ENCODE data around the gene RXRA.

RXRA gene

DNA sequence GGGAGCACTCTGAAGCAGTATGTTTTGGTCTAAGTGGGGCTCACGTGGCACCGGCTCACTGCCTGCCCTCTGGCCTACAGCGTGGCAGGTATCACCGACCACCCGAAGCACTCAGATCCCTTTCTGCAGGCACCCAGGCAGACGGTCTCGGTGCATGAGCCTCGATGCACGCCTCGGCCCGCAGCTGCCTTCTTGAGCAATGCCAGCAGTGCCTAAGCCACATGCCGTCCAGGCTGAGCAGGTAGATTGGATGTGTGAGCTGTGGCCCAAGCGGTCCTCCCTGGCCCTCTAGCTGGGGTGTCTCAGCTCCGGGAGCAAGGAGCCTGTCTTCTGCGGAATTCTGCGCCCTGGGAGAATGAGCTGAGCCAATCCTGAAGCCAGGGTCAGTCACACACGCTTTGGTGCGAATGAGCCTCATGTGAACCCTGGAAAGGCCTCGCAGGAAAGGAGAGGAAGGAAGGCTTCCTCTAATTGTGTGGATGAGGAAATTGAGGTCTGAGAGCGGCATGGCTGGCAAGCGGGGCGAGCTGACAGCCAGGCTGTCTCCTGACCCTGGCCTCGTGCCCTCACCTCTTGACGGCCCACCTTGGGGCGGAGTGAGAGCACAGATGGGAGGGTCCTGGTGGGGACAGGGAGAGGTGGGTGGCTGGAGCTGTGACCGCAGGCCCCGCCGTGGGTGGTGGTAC, 14.4 kb downstream of the RXRA start:
- DNase-seq = no peak

DNA sequence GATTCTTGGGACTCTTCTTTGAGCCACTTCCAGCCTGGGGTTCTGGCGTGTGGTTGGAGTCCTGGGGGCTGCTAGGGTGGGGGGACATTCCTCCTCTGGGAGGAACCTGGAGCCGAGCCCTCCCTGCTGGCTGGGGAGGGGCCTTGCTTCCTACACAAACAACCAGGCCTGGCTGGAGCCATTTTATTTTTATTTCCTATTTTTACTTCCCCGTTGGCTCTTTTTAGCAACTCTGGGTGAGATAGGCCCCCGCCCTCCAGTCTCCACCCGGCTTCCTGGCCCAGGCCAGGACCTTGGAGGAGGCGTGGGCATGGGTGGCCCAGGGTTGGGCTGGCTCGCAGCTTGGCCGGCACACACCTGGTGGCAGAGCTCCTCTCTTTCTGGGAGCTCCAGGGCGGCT, 15.1 kb downstream of the RXRA start:
- DNase-seq = no peak

DNA sequence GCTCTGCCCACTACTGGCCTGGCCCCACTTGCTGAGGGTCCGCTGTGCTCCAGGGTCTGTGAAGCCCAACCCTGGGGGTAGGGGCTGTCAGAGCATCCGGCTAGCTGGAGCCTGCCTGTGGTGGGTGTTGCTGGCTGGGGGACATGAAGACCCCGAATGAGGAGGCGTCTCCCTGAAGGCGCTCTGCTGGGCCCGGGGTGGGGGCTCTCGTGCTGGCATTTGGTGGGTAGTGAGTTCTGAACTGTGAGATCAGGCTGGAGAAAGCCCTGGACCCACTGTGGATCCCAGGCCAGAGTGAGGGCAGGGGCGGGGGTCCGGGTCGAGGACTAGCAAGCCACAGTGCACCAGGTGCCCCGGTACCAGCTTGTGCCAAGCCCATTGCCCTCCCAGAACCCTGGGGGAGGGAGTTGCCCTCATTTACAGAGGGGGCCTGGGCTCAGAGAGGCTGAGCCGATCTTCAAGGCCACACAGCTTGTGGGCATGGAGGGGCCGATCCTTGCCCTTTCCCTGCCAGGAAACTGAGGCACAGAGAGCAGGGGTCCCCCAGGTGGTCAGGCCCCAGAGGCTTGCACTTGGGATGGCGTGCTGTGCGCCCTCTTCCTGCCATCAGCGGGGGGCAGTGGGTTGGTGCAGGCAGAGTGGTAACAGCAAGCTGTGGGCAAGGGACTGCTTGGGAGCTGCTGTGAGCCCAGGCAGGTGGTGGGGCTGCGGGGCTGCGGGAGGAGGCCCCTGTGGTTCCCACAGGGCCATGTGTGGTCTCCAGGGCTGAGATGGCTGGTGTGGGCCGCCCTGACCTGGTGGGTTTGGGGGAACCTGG, 15.9 kb downstream of the RXRA start:
- no peak for DNase-seq

DNA sequence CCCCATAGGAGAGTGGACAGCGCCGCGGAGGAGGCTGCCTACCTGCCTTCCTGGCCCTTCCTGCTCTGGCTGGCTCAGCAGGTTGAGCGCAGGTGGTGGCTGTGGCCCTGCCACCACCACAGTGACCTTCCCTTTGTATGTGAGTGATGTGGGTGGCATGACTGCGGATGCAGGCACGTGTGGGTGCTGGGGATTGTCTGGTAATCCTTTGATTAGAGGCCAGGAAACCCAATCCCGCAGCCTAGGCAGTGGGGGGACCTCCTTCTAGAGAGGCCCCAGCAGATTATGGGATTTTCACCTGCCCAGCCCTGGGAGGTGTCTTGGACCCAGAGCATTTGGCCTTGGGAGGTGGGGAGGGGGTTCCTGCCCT, 16.5 kb downstream of the RXRA start:
- DNase-seq = no peak

DNA sequence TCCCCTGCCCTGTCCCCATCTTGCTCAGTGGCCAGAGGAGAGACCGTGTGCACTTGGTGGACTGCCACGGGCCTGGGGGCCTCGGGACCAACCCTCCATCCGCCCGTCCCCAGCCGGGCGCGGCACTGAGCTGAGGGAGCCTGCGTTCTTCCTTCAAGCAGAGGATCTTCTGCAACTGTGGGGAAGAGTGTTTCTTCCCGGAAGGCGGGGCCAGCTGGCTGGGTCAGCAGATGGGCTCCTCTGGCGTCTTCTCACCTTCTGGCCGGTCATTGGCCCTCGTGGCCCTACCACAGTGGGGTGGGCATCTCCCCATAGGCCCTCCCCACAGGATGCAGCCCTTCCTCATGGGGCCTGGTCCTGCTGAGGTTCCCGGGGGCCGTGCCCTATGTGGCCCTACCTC, 17.4 kb downstream of the RXRA start:
- no peak for DNase-seq

DNA sequence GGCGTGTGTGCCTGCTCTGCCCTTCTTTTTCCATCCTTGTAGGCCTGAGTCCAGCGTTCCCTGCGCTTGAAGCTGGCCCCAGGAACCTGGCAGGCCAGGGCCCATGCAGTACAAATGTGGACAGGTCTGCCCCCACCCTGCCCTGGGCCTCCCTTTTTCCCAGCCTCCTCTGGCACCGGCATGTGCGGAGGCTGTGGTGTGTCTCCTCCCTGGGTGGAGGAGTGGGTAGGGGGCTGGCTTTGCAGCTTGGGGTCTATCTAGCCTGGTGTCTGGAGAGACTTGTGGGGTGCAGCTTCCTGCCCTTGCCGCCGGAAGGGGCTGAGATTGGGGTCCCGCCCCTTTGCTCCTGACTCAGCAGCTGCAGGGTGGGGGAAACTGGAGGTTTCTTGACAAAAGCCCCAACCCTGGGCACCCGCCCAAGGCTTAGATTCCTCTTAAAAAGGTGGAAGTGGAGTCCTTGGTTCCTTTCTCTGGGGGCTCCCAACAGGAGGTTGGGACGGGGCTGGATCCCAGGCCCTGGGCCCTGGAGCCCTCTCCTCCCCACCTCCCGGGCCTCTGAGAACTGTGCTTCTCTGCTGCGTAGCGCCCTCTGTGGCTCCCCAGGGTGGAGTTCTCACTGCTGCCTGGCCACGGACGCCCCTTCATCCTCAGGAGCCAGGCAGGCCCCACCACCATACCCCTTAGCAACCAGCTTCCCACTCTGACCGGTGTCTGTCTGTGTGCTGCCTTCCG, 18.0 kb downstream of the RXRA start:
- DNase-seq = no peak

DNA sequence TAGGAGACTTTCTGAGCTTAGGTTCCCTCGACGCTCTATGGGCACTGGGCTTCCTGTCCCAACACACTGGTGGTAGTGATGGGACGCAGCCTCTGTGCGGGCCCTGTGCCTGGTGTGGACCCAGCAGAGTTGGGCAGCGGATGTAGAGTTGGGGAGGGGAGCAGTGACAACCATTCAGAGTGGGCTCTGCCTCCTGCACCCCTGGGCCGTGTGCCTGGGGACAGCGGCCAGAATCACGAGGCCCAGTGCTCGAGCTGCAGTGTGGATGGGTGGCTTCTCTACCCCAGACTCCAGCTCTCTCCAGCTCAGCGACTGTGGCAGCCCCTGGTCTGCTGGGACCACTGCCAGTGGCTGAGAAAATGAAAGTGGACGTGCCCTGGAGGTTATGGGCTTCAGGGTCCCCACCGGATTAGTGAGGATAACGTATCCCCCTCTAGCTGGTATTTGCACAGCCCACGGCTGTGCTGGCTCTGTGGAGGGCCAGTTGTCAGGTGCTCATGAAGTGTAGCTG, 18.6 kb downstream of the RXRA start:
- no peak for DNase-seq

DNA sequence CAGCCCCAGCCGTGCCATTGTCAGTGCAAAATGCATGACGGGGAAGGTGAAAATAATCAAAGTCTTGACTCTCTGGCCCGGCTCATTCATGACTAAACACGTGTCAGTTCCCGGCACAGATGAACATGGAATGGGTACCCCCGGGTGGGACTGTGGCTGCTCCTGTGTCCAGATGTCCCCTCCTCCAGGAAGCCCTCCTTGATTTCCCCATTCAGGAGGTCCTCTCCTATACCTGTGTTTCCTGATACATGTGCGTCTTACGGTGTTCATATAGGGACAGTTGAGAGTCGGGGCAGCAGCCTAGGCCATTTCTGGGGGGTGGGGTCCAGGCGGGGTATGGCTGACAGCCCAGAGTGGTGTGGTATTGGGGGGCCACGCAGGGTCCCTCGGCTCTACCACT, 19.5 kb downstream of the RXRA start:
- DNase-seq = no peak

DNA sequence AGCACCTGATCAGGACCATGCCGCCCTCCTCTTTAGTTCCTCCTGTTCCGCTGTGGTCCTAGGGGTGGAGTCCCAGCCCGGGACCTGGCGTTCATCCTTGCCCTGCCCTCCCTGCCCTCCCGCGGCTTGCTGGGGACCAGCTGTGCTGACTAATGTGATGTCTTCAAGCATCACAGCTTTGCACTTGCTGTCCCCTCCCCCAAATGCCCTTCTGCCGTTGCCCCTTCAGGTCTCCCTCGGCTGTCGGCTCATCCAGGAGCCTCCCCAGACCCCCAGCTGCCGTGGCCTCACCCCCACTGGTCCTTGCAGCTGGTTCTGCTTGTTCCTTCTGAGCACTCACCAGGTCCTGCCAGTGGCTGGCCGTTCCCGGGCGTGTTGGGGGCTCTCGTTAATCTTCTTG, 19.9 kb downstream of the RXRA start:
- DNase-seq = no peak

DNA sequence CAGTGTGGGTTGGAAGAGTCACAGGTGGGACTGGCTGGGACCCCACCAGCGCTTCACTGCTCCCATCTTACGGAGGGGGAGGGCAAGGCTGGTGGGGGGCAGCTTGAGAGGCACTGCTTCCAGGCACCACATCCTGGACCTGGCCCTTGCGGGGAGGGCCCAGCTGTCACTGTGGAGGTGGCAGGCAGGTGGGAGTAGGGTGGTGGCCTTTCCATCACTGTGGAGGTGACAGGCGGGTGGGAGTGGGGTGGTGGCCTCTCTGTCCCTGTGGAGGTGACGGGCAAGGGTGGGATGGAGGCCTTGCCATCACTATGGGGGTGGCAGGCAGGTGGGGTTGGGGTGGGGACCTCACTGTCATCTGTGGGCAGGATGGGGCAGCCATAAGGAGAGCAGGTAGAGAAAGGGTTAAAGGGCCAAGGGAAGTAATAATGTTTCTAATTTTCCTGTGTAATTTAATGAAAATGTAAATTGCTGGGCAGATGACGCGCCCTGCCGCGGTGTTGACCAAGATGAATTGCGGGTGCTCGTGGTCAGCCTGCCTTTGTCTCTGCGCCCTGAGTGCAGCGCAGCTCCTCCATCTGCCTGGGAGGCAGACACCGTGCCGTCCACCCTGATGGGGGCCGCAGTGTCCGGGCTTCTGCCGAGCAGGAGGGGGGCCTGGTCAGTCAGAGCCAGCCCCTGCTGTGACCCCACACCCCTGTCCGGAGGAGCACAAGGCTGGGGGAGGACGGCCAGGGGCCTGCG, 20.8 kb downstream of the RXRA start:
- DNase-seq = no peak

DNA sequence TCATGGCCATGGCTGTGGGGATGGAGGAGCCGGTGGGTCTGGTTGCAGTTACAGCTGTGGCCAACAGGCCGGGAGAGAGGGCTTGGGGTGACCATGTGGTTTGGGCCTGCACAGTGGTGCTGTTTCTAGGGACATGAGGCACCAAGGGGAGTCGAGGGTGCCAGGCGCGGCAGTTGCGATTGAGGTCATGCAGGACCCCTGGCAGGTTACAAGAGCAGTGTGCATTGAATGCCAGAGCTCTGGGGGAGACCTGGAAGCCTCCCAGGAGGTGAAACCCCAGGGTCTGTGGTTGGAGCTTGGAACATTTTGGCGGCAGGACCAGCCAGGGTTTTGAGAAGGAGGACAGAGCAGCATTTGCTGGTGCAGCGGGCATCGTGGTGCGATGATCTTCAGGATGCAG, 21.7 kb downstream of the RXRA start:
- no peak for DNase-seq

DNA sequence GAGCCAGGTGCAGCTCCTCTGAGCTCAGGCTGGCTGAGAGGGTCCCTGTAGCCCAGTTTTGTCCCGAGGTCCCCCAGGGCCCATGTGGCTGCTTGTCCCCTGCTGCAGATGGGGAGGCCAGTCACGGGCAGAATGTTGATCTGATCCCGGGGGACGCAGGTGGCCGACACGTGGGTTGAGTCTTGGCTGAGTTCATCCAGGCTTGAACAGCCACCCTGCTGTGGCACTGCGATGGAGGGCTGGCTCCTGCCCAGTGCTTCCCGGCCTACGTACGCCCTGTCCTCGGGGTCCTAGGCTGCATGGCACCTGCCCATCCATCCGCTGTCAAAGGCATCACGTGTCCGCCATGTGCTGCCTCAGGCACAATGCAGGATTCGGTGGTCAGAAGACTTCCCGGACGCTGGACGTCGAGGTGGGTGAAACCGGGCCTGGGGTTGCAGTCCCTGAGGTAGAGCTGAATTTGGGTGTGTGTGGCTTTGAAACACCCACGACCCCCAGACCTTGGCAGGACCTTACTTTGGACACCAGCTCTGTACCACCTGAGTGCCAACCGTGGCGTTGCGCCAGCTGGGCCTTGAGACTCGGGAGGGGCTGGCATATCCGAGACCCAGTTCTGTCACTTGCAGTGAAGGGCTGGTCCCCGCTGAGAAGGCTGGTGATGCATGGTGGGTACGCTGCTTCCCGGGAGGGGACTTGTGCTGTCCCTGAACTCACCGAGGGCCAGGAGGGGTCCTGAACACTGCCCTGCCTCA, 22.3 kb downstream of the RXRA start:
- DNase-seq = no peak

DNA sequence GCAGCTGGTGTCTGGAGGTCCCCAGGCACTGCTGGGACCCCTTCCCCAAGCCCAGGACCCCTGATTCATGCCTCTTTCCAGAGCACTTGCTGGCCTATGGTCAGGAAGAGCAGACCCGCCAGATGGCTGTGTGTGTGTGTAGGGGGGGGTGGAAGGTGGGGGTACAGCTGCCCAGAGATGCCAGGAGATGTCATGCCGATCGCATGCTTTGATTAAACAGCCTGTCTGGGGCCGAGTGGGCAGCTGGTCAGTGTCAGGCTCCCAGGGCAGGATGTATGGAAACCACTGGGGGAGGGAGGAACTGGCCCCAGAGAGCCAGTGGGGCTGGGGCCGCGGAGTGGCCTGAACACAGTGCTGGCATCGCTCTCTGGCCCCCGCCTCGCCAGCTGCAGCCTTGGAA, 23.7 kb downstream of the RXRA start:
- no peak for DNase-seq

DNA sequence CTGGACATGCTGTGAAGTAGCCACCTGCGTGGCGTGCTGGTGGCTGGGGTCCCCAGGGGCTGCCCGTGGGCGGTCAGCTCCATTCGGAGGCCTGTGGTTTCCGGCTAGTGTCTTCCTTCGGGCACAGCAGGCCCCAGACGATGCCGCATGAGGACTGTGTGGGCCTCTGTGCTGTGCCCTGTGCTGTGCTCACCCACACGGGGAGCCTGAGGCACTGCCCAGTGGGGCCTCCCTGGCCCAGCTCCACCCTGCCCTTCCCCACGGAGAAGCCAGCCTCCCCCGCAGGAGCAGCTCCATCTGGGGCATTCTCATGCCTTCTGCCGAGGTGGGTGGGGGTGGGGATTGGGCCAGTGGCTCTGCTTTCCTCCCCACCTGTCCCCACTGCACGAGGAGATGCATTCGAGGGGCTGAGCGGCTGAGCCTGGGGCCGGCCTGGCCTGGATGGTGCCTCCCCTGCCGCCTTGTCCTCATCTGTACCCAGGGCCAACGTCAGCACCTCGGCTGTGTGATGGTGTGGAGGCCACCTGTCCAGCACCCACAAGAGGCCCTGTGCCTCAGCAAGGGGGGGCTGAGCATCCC, 24.2 kb downstream of the RXRA start:
- DNase-seq = no peak

DNA sequence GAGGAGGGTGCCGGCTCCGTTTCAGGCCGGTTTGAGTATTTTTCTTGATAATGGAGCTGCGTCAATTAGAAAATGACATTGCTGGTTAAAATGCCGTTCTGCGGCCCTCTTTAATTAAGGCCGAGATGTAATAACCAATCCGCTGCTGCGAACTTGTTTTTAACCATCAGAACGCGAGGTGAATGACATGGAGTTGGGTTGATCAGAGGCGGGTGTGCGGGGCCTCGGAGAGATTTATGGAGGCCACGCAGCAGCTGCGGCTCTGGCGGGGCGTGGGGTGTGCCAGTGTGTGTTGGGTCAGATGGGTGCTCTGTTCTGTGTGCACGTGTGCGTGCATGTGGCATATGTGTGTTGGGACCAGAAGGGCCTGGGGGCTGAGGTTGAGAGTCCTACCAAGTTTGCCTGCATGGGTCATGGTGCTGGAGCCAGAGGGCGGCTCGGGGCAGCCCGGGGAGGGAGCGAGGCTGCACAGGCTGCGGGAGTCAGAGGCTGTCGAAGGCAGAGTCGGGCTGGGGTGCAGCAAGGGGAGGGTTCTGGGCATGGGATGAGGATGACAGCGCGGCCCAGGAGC, 25.4 kb downstream of the RXRA start:
- no peak for DNase-seq

DNA sequence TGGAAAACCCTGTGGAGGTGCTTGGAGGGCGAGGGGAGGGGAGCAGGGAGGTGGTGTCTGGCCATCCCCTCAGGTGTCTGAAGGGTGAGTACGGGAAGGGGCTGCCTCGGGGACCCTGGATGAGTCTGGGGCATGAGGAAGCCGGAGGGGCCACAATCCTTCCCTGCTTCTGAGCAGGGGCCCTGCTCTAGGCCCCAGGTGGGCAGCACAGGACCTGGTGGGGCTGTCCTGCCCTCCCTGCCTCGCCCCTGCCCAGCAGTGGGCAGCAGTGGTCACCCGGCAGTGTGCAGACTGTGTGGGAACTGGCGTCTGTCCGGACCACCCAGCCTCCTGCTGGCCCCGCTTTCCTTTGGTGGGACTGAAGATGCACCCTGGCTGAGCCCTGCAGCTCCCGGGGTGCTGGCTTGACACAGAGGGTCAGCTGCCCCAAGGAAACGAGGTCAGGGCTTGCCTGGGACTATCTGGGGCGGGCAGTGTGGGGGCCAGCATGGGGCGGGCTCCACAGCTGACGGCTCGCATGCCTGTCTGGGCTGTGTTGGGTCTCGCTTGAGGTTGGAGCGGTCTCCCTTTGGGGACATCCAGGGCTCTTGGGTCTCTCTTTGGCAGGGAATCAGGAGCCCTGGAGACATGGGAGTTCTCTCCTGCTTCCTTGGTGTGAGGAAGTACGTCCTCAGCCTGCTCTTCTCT, 26.1 kb downstream of the RXRA start:
- no peak for DNase-seq

DNA sequence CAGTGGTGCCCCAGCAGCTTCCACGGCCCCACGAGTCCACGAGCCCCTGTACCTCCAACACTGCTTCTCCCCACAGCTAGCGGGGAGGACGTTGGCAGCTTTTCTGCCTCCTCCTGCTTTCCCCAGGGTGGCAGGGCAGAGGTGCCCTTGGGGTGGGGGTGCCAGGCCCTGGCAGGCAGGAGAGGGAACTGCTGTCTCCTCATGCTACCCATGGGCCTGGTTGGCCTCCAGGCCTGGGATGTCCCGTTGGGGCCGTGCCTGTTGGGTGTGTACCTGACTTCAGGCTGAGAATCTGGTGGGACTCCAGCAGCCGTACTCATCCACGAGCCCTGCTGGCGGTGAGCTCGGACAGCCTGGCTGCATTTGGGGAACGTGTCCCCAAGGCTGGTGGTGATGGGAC, 27.3 kb downstream of the RXRA start:
- DNase-seq = no peak

DNA sequence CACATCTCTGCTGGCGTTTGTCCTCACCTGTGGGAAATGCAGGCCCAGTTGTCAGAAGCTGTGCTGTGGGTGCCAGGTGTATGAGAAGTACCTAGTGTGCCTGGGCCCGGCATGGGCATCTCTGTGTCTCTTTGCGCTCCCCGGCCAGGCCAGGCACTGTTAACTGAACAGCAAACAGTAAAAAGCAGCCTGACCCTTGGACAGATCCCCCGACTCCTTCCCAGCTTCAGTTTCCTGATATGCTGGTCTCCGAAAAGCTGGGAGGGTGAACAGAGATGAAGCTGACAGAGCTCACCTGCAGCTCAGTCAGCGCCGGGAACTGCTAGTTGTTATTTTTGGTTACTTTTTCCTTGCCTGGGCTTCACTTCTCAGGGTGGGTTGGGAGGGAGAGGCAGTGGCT, 28.9 kb downstream of the RXRA start:
- no peak for DNase-seq

DNA sequence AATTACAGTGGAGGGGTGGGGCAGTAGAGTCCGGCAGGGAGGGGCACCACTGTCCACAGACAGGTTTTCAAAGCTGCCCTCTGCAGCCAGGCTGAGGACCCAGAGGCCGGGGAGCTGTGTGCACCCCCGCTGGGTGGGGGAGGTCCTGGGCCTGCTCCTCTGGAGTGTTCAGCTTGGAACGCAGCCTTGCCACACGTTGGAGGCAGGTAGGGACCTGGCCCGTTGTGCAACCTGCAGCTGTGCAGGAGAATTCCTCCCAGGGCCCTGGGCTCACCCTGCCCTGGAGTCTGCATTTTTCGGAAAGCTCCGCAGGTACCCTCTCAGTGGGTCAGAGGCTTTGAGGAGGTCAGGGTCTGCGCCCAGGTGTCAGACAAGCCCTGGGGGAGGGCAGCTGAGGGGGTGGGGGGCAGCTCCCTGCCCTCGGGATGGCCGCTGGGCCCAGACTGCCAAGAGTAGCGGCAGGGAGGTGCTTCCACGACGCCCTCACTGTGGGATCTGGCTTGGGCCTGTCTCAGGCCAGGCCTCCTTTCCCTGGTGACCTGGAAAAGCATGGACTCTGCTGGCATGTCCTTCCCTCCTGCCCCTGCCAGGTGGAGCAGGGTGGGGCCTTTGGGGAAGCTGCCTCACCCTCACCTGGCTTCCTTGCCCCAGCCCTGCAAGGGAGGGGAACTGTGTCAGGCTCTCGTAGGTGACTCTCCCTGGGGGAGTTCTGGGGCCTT, 29.5 kb downstream of the RXRA start:
- no peak for DNase-seq
